NCI-H1092 (cell line): ENCODE measurements around the gene ARAP1.
A peak's percentile ranks its signal among the peaks of the same experiment; 100 is the strongest.

ENCODE experiments used
- DNase-seq: peaks from one replicate; lab custom pipeline; 2025; lab: John Stamatoyannopoulos, UW

The ARAP1 gene

DNA sequence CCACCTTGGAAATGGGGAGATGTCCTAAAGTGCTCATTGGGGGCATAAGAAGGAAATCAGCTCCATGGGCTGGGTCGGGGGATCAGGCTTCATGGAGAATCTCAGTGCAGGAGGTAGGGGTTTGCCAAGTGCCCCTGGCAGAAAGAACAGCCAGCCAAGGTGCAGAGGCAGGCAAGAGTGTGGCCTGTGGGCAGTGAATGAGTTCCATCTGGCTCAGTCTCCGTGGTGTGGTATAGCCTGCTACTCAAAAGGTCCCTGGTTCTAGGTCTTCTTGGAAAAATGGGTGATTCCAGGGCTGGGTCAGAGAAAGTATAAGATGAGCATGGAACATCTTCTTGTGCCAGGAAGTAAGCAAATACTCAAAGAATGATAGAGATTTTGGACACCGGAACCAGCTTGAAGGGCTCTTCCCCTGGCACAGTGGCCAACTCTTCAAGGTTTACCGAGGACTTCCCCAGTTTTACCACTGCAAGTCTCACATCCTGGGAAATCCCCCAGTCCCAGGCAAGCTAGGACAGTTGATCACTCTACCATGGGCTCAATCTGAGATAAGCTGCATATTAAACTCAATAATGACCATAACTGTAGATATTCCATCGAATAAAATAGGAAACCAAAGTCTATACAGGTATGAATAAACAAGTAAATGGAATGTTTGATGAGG lies 10.6 kb upstream of the ARAP1 start:
- no peak for DNase-seq

DNA sequence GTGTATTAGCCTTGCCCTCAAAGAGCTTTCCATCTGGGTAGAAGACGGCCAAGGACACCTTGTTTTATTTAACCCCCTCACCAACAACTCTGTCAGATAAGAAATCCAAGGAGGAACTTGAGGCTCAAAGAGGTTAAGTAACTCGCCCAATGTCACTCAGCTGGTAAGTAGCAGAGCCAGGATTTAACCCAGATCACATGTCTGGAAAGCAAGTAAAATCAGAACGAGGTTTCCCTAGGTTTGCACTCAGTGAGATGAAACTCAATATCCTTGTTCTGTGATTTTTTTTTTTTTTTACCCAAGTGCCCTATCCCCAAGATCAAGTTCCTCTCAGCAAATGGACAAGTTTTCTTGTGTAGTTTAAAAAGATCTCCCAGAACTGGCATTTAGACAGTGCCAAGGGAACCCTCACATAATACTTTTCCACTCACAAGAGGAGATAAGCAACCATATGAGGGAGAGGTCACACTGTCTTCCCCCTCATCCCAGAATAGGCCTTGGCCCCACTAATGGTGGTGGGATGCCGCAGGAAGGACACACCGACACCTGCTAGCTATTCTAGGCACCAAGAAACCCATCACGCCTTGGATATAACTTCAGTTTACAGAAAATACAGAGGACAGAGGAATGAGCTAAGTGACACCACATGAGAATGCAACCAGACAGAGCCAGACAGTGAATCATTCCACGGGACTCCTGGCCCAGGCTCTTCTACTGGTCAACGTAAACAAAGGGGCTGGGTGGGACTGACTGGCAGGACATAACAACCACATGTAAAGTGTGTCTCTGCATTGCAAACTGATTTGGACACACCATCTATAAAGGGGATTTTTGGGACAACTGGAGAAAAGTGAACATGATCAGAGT lies 8.6 kb upstream of the ARAP1 start:
- DNase-seq: no peak

DNA sequence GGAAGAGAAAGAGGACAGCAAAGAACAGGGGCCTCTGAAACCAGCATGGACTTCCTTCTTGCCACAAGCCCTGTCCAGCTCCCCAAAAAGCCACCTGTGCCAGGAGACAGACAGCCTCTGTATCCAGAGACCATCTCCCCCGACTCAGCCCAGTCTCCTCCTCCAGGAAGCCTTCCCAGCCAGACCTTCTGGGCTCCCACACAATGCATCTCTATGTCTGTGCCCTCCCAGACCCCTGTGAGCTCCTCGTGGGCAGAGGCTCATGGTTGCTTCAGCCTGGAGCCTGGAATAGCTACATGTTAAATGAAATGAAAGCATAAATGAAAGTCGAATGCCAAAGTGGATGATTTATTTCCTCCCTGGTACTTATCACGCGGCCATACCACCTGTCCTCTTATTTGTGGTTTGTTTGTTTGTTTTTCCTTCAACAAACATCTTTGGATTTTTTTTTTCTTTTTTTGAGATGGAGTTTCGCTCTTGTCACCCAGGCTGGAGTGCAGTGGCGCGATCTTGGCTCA lies 7.3 kb upstream of the ARAP1 start:
- no peak for DNase-seq

DNA sequence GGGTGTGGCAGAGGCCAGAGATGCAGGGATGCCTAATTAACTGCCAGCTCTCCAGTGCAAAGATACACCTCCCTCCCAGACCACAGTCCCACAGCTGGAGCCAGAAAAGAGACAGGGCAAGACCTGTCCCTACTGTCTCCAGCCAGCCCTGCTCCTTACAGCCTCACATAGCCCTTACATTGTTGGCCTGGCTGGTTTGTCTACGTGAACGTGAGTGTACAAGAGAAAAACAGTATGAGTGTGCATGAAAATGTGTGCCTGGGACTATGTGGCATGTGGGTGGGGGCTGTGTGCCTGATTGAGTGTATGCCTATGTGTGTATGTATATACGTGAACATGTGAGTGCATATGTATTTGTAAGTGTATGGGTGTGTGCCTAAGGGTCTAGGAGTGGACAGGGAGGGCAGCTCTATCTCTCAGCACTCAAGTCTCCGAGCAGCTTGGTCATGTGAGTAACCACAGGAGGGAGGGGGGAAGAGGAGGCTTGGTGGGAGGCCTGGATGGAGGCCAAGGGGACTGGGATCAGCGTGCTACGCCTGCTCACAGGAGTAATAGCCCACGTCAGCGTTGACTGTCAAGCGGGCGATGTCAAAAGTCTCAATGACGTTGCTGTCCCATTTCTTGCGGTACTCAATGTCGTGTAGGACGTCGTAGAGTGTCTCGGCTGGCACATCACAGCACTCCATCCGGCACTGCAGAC lies 6.6 kb upstream of the ARAP1 start:
- DNase-seq: peak; percentile 79

DNA sequence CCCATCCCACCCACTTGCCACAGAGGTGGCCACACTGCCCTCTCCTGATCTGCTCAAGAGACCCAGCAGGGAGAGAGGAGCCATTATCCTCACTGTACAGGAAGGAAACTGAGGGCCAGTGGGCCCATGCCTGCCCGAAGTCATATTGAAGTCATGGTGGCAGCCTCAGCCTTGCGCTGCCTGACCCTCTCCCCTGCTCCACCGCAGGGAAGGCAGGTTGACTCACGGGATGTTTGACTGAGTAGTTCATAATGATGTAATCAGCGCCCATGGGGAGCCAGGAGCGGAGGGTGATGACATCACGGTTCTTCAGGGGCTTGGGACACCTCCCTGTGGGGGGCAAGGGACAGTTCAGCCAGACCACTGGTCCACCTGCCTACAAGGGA lies 6.1 kb upstream of the ARAP1 start:
- no peak for DNase-seq

DNA sequence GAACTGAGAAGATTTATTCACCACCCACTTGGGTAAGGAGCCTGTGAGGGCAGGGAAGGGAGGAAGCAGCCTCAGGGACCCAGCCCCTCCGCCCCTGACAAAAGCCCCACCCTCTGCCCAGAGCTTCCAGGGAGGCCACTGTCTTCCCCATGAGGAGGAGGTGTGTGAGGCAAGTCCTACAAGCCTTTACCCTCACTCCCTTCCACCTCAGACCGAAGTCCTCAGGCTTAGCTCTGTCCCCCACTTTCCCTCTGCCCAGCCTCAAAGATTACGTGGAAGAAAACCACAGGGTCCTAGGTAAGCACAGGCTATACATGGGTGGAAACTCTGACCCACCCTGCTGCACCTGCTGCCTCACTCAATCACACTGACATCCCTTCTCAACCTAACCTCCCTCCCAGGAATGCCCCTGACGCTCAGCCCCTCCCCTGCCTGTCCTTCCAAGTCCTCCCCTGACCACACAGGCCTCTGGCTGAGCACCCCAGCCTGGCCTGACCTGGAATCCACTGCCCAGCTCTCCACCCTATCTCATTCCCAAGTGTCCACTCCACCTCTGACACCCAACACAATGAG lies 3.6 kb upstream of the ARAP1 start:
- DNase-seq: no peak

DNA sequence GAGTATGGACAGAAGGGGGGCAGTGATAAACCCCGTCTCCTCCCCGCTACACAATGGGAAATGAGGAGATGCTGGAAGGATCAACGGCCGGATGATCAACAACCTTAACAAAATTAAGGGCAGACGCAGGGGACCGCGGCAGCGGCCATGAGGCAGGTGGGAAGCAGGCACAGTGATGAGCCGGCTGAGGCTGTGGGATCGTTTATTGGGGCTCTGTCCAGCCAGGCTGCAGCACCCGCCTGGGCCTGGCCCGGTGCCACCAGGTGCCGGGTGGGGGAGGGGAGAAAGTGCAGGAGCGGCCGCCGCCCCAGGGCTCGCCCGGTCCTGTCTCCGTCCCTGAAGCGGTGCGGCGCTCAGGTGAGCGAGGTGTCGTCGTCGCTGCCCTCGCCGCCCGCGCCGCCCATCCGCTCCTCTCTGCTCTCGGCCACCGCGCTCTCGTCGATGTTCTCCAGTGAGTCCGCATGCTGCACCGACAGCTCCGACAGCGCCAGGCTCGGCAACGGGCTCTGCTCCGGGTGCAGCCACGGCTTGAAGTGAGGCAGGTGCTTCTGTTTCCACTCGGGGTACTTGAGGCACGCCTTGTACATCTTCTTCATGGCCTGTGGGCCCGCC lies 2.4 kb upstream of the ARAP1 start:
- no peak for DNase-seq

DNA sequence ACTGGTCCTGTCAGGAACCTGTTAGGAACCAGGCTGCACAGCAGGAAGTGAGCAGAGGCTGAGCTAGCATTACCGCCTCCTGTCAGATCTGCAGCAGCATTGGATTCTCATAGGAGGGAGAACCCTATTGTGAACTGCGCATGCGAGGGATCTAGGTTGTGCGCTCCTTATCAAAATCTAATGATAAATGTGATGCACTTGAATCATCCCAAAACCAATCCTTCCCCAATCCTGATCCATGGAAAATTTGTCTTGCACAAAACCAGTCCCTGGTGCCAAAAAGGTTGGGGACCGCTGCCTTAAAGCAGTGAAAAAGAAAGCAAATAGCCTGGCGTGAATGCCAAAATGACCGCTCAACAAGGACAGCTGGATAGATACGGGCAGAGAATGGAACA lies 1.9 kb upstream of the ARAP1 start:
- no peak for DNase-seq

DNA sequence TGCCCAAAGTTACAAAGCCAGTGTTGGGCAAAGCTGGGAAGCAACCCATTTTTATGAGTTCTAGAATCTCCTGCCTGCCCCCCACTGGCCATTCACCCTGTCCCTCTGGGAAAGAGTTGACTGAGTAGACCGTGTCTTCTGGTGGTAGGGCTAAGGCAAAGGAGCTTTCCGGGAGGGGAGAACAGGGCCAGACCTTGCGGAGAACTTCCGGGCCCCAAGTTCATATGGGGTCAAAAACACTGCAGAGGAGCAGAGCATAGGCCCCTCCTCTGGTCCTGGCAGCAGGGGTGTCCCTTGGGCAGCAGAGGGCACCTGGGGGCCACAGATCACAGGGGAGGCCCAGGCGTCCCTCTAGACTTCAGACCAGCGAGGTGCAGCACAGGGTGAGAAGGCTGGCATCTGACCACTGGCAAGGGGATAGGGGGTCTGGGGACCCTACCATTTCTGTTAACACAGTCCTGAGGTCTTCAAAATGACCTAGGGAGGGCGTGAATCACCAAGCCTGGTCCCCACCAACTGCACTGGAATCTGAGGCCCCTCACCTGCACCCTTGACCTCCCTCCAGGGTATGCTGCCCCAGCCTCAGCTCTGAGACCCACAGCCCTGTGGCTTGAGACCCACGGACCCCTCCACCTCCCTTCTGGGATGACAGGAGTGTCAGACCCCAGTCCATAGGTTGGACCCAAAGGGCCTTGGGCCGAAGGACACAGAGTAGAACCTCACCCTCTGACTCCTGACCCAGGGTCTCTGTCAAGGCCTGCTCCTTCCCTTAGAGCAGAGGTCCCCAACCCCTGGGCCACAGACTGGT lies 1.3 kb upstream of the ARAP1 start:
- no peak for DNase-seq

DNA sequence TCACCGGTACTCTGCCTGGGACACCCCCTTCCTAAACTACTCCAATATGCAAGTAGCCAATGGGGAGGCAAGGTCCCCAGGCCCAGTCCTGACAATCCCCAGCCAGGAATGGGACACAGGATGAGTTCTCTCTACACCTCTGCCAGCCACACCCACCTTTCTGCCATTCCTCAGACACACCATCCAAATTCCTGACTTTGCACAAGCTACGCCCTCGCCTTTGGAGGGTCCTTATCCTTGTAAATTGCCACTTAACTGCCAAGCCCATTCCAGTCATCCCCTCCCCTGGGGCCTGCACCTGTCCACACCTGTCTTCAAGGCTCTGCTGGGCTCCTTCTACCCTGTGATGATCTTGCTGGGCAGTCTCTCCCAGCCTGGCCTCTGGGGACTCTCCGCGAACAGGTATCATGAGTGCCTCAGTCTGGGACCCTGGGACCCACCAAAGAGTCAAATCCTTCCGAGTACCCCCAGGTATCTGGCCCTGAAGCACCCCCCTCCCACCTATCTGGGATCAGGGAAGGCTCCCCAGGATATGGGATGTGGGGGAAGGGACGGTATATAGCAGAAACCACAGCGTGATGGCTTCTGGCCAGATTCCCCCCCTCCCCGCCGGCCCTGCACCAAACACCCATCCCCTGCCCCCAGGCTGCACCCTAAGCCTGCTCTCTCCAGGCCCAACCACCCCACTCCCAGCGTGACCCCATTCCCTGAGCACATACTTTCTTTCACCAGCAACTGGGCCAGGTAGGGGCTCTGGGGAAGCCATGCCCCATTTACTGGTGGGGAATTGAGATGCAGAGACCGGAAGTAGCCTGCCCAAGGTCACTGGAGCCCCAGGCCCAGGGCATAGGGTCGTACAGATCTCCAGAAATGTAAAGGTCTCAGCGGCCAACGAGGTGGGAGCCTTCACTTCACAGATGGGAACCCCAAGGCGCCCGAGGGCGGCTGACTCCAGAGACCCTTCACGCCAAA lies 806 bp downstream of the ARAP1 start:
- no peak for DNase-seq

DNA sequence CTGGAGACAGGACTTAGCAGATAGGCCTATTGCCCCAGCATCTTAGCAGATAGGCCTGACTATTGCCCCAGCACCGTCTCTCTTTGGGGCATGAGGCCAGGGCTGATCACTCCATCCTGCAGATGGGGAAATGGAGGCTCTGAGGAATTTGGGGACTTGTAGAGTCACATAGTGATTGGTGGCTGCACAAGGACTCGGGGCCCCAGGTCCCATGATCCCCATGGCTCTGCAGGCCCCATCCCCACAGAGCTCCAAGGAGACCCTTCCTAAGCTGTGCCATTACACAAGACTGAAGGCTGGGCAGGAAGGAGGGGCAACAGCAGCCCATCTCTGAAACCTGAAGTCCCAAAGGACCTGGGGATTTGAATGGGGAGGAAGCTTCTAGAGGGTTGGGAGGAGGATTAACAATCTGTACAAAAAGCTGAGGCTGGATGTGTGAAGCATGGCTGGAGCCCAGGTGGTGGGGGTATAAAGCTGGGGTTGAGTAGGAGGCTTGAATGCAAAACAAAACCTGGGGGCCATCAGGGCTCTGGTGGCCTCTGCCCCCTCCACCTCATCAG lies 1.6 kb downstream of the ARAP1 start:
- DNase-seq: no peak

DNA sequence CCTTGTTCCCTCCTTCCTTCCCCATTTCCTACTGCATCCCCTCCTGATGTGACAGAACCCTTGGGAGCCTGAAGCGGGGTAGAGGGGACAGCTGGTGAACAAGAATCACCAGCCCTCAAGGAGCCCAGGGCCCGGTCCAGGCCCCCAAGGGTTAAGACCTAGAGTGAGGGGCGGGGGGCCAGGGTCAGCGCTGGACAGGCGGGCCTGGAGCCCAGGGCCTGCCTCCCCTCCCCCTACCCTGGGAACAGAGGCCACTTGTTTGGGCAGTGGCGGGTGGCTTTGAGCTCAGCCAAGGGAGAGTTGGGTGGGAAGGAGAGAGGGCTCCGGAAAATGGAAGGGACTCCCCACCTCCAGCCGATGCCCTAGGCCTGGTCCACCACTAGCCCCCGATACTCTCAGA lies 2.1 kb downstream of the ARAP1 start:
- DNase-seq: no peak

DNA sequence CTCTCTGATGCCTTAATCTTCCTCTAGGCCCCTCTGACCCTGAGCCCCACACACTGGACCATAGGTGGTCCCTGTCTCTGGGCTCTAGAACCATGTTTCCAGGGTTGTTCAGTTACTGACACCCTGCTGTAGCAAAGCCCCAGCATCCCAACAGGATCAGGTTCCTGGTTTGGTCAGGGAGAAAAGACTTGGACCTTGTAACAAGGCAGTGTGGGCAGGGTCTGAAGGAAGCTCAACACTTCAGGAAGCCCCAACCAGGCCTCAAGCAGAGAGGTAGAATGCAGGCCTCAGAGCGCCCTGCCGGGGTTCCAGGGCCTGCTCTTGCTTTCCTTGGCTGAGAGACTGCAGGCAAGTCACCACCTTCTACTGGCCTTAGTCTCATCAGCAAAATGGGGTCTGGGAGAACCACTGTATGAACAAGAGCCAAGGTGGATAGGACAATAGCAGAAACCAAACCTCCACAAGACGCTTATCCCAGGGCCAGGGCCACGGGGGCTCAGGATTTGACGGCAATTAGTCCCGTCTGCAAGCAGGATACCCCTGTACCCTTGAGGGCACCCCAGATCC lies 4.8 kb downstream of the ARAP1 start:
- no peak for DNase-seq

DNA sequence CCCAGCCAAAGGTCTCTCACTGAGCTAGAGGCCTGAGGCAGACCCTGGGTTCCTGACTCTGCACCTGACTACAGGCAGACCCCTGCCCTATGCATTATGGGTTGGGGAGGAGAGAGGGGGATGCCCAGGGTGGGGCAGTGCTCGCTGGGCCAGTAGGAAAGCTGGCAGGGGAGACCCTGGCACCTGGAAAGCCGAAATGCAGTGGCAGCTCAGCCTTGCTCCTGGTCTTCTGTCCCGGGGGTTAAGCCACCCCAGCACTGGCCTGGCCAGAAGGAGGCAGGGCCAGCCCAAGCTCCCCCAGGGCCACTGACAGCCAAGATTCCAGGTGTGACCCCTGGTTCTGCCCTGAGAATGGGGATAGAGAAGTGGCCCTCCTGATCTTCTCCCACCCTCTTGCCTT lies 5.4 kb downstream of the ARAP1 start:
- no peak for DNase-seq

DNA sequence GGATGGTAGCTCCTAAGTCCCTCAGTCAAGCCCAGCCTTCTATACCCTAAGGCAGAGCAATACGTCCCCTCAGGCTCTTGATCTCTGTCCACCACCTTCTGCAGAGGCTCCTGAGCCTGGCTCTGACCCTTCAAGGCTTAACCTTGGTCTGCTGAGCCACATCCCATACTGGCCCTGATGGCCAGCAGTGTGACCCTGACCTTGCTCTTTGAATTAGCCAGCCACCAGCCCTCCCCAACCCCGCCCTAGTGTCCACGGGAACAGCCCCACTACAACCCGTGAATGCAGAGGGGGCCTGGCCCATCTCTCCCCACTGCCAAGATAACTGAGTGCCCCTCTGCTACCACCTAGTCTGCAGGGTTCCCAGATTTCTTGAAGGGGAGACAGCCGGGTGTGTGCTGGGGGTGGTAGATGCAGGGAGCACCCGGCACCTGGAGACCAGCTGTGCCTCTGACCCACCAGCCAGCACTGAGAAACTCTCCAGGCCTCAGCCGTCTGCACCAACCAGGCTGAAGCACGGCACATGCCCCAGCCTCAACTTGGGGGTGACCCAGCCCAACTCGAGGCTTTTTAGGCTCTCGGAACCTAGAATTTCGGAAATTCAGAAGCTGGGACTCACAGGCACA lies 6.2 kb downstream of the ARAP1 start:
- DNase-seq: no peak

DNA sequence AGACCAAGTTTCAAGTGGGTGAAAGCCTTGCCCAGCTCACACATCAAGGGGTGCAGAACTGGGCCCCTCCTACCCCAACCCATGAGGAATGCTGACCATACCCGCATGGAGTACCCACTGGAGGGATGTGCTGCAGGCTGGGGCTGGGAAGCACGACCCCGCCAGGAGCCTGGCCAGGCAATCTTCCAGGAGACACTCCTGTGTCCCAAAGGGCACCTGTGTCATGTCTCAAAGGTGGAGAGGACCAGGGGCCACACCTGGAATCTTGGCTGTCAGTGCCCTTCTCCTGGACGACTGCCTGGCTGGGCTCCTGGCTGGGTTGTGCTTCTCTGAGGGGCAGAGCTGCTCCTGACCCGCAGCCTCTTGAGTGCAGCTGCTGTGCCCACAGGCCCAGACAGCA lies 6.7 kb downstream of the ARAP1 start:
- DNase-seq: no peak

DNA sequence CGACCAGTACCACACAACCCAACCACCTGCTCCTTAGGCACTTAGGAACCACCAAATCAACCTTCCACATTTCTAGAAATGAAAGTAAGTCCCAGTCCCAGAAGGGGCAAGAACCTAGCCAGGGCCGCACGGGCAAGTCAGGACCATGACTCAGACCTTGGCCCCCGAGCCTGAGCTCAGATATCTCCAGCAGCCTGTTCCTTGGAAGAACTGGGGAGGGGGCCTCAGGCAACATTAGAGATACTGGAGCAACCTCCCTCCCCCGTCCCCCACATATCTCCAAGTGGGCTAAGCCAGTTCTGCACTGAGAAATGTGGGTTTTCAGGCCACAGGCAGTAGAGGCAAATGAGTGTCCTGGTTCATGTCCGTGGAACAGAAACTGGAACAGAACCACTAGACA lies 7.7 kb downstream of the ARAP1 start:
- no peak for DNase-seq

DNA sequence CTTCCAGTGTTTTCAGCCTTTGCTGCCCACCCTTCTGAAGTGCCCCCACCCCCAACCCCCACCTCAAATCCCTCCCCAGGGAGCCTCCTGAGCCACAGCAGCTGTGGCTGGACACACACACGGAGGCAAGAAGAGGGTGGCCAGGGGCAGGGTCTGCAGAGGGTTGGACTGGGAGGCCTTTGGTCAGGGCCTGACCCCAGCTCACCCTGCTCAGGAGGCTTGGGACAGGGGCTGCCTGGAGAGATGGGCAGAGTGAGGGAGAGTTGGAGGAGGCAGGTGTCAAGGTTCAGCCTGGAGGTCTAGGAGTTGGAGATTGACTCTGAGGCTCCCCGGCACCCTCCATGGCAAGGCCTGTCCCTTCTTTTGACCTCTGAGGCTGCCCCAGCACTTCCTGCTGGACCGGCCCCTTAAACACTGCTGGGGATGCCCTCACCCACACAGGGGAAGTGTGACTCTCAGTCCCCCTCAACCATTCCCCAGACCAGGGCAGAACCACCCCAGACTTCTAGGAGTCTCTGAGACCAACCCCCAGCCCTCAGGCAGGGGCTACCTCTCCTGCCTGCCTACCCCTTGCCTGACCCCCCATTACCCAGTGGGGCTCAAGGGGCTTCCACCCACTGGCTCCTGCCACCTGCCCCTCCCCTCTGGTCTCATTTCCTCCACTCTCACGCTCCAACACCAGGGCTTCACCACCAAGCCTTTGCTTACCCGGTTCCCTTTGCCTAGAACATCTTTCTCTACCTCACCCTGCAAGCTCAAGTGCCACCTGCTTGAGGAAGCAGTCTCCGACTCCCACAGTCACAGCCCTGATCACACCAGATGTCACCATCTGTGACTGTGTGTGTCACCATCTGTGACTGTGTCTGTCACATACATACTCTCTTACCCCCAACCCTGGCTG lies 8.6 kb downstream of the ARAP1 start:
- no peak for DNase-seq
